Renal pelvis (tissue), 4 donors: ENCODE data around the gene NEDD4L. TPM values are rescaled to one million over a fixed set of nuclear protein-coding genes. Genes with fewer than 3 reads are reported as not detected.

Experiments
- DNase-seq: peaks from one replicate; pipeline ENCODE4 v3.0.0-alpha.2; 2013
- polyA plus RNA-seq, 3 donors: library from polyadenylated mRNA; unstranded; fragments of 120-200 nt; gene quantifications; one replicate each; pipeline ENCODE4 v1.2.1, GENCODE V29; 2013; ENCODE audit not compliant: insufficient read length in 3 of 3

Gene NEDD4L
- polyA plus RNA-seq, 3 donors = 103 to 179 (median 152) TPM

GRCh38 chr18:58177004-58177717 lies 133.1 kb downstream of the NEDD4L start:
- no peak for DNase-seq

DNA sequence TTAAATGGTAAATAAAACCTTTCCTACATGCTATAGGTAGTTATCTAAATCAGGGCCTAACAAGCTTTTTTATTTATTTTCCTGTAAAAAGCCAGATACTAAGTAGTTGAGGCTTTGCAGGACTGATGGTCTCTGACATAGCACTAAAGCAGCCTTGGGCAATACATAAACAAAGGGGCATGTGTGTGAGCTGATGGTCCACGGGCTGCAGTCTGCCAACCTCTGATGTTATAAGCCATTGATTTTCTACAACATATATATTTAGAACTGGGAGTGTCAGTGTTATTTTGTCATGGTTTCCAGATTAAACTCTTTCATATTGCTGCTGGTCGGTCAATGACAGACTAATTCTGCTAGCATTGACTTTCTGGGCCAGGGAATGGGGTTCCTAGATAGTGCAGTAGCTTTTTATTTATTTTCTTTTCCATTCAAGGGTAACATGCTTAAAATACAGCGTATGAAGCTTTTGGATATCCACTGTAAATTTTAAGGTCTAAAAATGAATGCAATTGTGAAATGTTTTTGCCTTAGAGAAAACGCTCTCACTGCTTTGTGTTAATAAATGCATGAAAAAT lies 134.0 kb downstream of the NEDD4L start:
- DNase-seq = no peak

DNA sequence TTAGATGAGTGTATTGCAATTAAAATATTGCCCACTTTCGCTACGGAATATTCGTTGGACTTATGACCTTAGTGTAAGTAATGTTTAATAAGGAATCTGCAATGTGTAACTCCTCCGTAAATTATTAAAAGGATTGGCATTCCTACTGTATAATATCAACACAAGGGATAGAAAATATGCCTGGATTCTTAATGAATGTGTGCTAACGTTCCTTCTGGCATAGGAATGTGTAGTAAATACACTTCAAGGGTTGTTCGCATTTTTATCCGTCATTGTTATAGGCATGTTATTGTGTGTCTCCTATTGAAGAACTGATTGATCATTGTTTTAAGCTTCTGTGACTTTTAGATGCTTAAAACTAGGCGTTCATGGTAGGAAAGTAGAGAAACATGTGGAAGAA lies 134.5 kb downstream of the NEDD4L start:
- DNase-seq = no peak

DNA sequence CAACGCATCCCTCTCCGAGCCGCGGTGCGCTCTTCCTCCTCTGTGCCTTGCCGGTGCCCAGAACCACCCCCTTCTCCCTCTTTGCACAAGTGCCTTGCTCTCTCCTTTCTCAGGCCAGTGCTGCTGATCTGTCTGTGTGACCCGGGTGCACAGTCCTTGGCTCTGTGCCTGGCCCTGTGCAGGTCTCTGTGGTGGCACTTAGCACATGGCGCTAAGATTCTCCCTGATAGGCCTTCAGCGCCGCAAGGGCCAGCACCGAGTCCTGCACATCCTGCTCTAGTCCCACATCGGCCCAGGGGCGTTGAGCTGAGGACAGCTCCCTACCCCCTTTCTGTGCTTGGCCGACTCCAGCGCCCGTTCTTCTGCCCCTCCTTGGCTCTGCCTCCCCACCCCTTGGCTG lies 136.1 kb downstream of the NEDD4L start:
- no peak for DNase-seq

DNA sequence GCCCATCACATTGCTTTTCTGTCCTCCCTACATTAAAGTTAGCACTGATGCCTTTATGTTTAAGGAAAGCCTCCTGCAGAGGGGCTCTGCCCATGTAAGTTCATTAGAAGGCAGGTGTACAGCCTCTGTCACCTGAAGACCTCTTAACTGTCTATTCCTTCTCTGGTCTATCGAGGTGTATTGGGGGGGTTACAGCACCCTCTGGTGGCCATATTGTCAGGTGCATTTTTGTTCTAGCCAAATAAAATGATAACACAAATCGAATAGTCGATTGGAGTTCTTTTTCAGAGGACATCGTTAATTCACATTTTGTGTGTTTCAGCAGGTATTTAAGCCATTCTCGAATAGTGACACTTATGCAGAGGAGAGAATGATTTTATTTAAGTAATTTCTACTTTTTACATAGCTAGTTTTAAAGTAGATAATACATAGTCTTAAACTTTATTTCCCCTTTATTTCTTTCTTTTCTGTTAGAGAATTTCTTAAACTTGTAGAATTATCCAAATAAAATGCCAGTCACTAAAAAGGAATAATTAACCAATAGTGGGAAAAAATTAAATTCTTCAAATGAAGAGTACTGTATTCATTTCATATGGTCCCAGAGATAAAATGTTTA lies 136.8 kb downstream of the NEDD4L start:
- DNase-seq = no peak

GRCh38 chr18:58181988-58182387 lies 138.0 kb downstream of the NEDD4L start:
- no peak for DNase-seq

DNA sequence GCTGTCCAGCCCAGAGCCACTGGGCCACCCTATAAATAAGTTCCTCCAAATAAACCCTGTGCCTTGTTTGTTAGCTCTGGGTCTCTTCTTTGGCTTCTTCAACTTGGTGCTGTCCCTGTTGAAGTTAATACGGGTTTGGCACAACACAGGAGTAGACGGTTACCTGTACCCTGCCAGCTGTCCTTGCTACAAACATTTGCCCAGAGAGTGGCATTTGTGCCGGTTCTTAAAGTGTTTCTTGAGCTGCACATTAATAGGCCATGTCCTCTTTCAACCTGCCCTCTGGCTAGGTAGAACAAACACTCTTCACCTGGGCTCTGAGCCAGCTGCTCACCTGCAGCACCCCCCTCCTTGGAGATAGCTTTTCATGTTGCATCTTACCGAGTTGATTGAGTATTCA lies 139.2 kb downstream of the NEDD4L start:
- DNase-seq = no peak

- DNase-seq = no peak
These were observed 142.4 kb downstream of the NEDD4L start for GRCh38 chr18:58186258-58186948.

- no peak for DNase-seq
These were observed 143.6 kb downstream of the NEDD4L start for GRCh38 chr18:58187674-58188073.

DNA sequence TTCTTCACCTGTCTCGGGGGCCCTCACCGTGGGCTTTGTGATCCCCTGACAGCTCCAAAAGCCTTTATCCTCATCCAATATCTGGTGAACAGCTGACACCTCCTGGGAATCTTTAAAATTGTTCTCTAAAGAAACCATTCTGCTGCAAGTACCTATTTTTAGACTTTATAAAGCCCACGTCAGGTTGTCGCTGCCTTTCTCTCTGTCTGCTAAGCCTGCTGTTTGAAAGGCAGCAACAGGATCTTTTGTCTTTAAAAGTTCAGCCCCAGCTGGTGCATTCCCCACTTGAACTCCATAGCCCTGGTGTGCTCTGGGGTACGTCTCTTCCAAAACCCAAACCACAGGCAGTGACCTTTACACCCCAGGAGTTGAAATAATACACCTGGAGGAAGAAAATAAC lies 145.0 kb downstream of the NEDD4L start:
- no peak for DNase-seq

DNA sequence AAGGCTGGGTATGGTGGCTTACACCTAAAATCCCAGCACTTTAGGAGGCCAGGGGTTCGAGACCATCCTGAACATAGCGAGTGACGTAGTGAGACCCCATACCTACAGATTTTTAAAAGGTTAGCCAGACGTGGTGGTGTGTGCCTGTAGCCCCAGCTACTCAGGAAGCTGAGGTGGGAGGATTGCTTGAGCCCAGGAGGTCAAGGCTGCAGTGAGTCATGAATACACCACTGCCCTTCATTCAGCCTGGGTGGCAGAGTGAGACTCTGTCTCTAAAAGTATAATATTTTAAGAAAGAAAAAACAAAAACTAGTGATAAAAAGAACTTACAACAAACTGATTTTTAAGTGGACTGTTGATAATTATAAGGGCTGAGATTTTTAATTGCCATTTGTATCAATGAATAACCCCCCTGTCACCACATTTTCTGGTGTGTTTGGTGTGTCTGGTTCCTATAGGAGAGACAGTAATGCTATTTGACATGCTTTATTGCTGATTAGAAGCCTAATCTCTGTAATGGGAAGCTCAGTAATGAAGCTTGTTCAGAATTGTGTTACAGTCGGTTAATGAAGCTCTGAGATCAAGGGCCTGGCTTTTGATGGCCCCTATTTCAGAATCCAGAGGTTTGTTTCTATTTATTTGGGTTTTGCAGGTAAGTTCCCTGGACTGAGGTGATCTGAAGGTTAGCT lies 147.0 kb downstream of the NEDD4L start:
- DNase-seq = no peak

GRCh38 chr18:58191626-58192025 lies 147.6 kb downstream of the NEDD4L start:
- DNase-seq = no peak

GRCh38 chr18:58192519-58192918 lies 148.5 kb downstream of the NEDD4L start:
- no peak for DNase-seq

DNA sequence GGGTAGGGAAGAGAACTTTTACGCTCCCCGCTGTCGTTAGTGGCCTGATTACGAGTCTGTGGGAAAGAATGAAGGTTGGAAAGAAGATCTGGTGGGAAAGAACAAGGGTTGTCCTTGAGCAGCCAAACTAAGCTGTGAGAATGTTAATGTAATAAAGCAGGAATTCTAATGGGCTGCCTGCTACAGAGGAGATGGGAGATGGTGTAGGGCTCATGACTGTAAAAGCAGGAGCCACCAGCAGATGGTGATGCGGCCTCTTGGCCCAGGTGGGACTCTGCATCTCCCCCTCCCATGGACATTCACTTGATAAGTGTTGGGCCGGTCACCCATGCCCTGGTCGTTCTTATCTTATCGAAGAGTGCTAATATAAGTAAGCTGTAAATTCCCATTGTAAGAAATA lies 150.0 kb downstream of the NEDD4L start:
- DNase-seq = no peak

- DNase-seq = no peak
These were observed 151.3 kb downstream of the NEDD4L start for GRCh38 chr18:58195278-58195765.

DNA sequence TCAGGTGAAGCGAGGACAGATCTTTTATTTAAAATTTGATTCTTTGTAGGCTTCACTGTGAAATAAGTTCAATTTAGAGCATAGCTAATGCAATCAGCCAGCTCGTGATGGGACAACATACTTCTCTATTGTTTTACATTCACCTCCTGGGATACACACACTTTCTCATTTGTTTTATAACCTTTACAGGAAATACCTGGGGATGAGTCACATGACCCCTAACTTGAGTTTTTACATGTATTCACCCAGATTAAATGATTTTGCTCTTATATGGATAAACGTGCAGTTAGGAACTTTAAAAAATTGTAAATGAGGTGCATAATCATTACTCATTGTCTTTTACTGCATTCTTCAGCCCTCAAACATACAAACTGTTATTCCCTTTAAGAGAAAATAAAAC lies 152.1 kb downstream of the NEDD4L start:
- no peak for DNase-seq

DNA sequence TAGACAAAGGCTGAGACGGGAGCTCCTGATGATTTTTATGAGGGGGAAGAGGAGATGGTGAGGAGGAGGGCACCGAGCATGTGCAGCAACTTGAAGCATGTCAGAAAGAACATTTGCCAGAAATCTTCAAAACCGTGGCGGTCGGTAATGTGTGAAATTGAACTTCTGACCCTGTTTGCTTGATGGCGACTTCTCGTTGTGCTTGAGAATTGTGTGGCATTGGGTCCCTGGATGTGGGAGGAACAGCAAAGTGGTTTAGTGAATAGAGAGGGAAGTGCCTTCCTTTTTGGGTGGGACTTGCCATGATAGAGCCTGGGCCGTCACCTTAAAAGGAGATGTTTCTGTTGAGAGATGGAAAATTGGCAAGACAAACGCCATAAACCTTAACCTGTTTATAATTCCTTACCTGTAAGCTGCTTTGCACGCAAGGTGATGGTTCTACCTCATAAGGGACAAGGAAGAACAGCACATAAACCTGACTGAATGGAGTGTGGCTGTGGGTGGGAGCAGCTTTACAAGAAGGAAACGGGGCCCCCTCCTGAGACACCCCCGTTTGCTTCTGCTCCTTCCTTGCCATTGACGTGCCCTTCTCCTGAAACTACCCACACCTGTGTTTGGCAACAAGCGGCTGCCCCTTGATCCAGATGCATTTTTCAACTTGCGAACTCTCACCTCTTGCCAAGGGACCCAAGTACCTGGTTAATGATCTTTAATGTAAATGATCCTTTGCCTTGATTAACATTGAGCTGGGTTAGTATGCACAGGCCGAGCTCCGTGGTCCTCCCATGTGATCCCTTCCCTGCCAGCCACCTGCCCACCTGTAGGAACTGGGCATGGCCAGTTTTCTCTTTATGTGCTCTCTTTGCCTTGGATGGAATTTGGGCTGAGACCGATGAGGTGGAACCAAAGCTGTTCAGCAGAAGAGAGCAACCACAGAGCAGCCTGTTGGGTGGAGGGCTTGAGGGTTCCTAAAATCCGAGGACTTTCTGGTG lies 153.2 kb downstream of the NEDD4L start:
- peak; percentile 62 for DNase-seq

GRCh38 chr18:58201268-58201667 lies 157.2 kb downstream of the NEDD4L start:
- DNase-seq = no peak

- DNase-seq = no peak
These were observed 158.0 kb downstream of the NEDD4L start for GRCh38 chr18:58201733-58202730.
